NK-92 (cell line): ENCODE measurements around the gene ITPKA.
"Not testable (repeated sequence)": the region's sequence is repeated elsewhere in the genome, so short reads cannot be mapped to it uniquely, and the experiment has no call there.

Experiments used
- DNase-seq: peaks from one replicate; lab custom pipeline; 2025; ENCODE audit not compliant: unreplicated experiment; lab: John Stamatoyannopoulos, UW

The ITPKA gene

GRCh38 chr15:41493205-41493901 is at the start of gene ITPKA:
Gene ITPKA (plus strand): TSS chr15:41493874. CDS start chr15:41493928, 54 bp downstream.
- DNase-seq, result peak; percentile 13

DNA sequence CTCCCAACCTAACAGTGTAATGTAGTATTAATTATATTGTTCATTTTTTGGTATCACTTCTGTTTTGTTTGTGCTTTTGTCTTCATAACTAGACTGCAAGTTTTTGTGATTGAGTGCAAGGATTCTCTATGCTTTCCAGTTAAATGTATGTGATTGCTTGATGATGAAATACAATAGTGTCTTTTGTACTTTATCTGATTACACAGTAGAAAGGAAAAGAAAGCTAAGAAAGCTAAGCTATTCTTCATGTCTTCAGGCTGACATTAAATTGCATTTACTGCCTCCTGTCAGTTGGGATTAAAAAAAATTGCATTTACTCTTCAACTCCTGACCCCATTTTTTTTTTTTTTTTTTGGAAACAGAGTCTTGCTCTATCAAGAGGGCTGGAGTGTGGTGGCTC is 48.3 kb upstream of the ITPKA start:
- no peak for DNase-seq

DNA sequence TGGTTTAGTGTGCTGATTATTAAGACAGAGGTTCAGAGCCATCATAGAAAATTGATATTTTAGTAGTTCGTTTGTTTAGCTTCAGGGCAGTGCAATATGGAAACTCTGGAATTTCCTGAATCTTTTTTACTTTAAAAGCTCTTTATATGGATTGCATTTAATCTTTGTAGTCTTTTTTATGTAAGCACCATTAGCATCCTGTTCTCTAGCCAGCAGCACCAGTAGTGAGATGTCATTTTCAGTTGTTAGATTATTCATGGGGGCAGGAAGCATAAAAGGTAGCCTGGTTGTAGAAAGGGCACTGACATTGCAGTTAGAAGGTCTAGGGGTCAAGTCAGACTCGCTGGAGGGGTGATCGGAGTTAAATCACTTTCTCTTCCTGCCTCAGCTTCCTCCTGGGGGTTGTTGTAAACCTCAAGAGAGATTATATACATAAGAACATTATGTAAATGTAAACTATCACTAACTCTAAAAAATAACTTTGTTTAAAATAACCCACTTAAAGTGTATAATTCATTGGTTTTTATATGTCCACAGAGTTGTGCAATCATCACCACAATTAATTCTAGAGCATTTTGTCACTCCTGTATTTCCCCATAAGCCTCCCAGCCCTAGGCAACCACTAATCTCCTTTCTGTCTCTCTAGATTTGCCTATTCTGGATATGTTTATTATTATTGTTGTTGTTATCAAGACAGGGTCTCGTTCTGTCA is 31.4 kb upstream of the ITPKA start:
- no peak for DNase-seq

DNA sequence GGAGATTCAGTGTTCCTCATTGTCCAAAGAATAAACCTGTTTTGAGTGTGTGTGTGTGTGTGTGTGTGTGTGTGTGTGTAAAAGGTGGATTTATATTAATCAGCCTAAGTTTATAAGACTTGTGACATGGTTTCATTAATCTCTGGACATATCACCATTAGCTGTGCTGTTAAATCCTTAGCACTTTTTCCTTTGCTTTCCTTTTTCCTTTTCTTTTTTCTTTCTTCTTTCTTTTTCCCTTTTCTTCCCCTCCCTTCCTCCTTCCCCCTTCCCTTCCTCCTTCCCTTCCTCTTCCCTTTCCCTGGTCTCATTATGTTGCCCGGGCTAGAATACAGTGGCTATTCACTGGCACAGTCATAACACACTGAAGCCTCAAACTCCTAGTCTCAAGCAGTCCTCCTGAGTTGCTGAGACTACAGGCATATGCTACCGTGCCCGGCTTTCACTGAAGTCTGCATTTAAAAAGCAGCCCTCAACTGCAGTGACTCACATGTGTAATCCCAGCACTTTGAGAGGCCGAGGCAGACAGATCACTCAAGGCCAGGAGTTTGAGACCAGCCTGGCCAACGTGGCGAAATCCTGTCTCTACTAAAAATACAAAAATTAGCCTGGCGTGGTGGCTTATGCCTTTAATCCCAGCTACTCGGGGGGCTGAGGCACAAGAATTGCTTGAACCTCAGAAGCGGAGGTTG is 28.6 kb upstream of the ITPKA start:
- no peak for DNase-seq

DNA sequence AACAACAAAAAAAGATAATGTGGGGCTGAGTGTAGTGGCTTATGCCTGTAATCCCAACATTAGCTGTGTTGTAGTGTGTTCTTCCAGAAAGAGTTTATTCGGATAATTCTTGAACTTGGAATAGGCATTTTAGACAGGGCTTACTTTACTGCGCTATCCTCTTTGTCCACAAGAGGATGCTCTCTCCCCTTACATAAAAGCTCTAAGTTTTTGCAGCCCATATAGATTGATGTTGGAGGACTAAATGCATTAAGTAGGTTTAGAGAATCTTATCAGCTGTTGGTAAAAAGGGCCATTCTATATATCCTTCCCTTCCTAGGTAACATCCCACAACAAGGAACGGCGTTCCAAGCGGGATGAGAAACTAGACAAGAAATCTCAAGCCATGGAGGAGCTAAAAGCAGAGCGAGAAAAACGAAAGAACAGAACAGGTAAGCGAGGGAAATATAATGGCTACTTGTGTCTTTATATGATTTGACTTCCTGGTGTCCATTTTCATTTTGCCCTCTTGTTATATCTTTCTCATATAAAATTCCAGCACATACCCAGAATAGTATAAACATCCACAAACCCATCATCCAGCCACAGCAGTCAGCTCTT is 27.8 kb upstream of the ITPKA start:
- no peak for DNase-seq

DNA sequence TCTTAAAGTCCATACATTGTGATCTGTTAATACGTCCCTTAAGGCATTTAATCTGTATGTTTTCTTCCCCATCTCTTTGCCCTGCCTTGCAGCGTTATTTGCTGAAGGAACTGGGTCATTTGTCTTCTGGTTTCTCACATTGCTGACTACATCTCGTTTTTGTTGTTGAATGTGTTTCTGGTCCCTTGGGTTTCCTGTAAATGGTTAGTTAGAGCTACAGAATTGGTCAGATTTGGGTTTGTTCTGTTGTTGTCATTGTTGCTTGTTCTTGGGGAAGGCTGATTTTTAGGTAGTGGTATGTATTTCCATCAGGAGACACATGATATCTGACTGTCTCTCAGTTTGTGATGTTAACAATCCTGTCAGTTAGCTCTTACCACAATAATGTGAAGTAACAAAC is 27.0 kb upstream of the ITPKA start:
- no peak for DNase-seq

GRCh38 chr15:41469644-41470043 is 24.0 kb upstream of the ITPKA start:
- DNase-seq, result not testable (repeated sequence)

DNA sequence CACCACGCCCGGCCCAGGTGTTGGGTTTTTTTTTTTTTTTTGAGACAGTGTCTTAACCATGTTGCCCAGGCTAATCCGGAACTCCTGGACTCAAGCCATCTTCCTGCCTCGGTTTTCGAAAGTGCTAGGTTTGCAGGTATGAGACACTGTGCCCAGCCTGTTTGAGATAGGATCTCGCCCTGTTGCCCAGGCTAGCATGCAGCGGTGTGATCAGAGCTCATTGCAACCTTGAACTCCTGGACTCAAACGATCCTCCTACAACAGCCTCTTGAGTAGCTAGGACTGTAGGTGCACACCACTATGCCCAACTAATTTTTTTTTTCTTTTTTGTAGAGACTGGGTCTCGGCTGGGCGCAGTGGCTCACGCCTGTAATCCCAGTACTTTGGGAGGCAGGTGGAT is 20.3 kb upstream of the ITPKA start:
- no peak for DNase-seq

GRCh38 chr15:41474436-41474835 is 19.2 kb upstream of the ITPKA start:
- no peak for DNase-seq

GRCh38 chr15:41474941-41475340 is 18.7 kb upstream of the ITPKA start:
- no peak for DNase-seq

GRCh38 chr15:41476416-41477048 is 17.1 kb upstream of the ITPKA start:
- no peak for DNase-seq

DNA sequence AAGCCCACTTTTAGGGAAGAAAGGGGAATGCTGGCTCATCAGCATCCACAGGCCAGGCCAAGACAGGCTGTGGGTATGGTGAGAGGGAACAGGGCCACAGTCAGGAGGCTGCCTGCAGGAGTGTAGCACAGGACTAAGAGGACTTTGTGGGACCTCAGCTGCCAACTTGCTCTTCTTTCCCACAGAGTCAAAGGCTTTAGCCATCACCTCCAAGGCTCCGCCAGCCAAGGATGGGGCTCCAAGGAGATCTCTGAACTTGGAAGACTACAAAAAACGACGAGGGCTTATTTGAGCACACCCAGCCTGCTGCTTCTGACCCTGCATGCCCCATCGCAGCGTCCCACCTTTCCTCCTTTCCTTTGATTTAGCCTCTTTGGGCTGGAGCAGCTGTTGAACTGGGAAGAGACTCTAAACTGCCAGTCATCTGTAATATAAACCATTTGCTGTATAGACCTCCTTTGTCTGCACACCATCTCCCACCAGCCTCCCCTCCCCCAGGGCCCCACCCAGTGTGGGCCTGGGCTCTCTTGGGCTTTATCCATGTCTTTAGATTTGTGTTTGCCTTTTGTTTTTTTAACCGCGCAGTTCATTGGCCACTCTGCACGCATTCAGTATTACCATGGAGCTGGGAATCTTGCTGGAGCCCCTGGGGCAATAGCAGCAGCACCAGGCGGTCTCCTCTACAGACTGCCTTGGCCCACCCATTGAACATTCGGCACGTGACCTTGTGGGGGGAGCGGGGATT is 13.1 kb upstream of the ITPKA start:
- no peak for DNase-seq

- DNase-seq, result no peak
These were observed 11.4 kb upstream of the ITPKA start for GRCh38 chr15:41482110-41482877.

GRCh38 chr15:41483115-41483514 is 10.6 kb upstream of the ITPKA start:
- no peak for DNase-seq

GRCh38 chr15:41483519-41483918 is 10.2 kb upstream of the ITPKA start:
- DNase-seq, result no peak

DNA sequence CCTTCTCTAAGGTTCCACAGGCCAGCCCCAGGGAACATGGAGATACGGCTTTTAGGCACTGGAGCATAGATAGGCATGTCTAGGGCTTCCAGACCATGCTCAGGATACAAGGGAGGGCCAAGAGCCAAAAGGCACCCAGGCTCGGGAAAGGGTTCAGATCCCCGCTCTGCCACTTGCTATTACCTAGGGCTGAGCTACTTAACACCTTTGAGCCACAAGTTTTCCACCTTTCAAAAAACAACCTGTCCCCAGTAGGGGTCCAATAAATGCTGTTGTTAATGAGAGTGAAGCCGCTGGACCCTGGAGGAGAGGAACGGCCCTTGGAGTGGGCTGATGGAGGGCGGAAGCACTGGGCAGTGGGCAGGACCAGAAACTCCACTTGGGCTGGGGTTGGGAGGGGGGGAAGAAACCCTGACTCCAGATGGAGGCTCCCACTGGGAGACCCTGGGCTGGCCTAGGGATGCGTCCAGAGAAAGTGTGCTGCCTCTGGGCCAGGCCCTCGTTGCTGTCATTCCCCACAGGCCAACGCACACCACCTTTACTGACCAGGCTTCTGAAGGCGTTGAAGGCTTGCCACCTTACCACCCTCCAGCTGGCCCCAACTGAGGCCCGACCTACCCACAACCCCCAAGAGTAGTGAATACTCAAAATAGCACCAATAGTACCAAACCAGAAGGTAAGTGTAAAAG is 8.6 kb upstream of the ITPKA start:
- no peak for DNase-seq

DNA sequence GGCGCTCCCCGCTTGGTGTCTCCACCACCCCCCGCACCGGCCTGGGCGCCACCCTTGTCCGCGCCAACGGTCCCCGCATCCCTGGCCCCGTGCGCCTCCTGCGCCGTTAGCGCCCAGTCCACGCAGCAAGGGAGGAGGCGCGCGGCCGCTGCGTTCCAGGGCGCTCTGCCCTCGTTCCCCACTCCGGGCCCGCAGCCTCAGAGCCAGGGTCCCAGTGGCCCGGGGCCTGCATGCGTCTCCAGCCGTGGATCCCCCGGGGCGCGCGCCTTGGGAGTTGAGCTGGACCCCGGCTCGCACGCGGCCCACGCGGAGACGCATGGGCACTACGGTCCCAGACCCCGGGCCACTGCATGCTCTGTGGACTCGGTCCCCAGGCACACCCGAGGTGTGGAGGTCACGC is 7.4 kb upstream of the ITPKA start:
- DNase-seq, result no peak

DNA sequence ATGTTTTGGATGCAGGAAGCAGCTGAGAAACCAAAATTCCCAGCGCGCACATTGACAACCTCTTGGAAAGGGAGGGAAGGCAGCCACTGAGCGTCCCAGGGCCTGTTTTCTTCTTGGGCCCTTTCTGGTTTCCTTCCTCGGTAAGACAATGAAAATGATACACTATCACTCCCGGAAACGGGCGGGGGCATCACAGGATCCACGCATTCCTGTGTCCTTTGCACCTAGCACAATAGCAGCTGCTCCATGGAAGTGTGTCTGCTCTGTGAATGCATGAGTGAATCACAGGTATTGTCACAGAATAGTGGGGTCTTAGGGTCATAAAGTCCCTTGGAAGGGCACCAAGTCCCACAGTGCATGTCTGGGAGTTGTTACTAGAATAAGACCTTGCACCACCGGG is 6.3 kb upstream of the ITPKA start:
- no peak for DNase-seq

- DNase-seq, result no peak
These were observed 5.9 kb upstream of the ITPKA start for GRCh38 chr15:41487802-41488201.
